ENCODE results near the gene PCDHB9.
"Not testable (repeated sequence)": the region's sequence is repeated elsewhere in the genome, so short reads cannot be mapped to it uniquely, and the experiment has no call there.

- TF ChIP-seq CTCF (conservative IDR thresholded peaks at IDR 0.05; ENCODE audit: low read depth in 2 of 2); POLR2AphosphoS5 (IDR thresholded peaks at IDR 0.05; ENCODE audit: low read depth); EZH2 (IDR thresholded peaks at IDR 0.05; ENCODE audit: low read depth, unreplicated experiment); CREB1 (CRISPR knock-in tag; IDR thresholded peaks at IDR 0.05; ENCODE audit: low read depth): not testable (repeated sequence)
Observed at GRCh38 chr5:141157356-141157755, 29.6 kb upstream of the PCDHB9 start.

Data from GM23338 (cell line).